NCI-H226 (cell line): Measurements from ENCODE around the gene SPTLC2.
"Not testable (repeated sequence)": the region's sequence is repeated elsewhere in the genome, so short reads cannot be mapped to it uniquely, and the experiment has no call there.

Experiments
- DNase-seq: peaks from one replicate; pipeline ENCODE4 v3.0.0-alpha.2; 2015

The SPTLC2 gene

GRCh38 chr14:77622366-77622961 lies 6.0 kb upstream of the SPTLC2 start:
- no peak for DNase-seq

DNA sequence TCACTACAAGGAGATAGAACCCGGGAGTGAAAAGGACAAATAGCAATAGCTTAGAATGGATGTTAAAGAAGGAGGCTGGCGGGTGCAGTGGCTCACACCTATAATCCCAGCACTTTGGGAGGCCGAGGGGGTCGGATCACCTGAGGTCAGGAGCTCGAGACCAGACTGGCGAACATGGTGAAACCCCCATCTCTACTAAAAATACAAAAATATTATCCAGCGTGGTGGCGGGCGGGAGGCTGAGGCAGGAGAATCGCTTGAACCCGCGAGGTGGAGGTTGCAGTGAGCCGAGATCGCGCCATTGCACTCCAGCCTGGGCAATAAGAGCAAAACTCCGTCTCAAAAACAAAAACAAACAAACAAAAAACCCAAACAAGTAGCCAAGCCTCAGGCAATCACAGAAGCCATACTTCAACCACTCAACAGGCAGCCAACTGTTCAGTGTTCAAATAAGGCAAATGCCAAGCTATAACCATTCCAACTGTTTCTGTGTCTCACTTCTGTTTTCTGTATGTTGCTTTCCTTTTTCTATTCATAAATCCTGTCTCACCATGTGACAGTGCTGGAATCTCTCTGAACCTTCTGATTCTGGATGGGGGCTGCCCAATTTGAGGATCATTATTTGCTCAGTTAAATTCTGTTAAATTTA lies 3.9 kb upstream of the SPTLC2 start:
- no peak for DNase-seq

DNA sequence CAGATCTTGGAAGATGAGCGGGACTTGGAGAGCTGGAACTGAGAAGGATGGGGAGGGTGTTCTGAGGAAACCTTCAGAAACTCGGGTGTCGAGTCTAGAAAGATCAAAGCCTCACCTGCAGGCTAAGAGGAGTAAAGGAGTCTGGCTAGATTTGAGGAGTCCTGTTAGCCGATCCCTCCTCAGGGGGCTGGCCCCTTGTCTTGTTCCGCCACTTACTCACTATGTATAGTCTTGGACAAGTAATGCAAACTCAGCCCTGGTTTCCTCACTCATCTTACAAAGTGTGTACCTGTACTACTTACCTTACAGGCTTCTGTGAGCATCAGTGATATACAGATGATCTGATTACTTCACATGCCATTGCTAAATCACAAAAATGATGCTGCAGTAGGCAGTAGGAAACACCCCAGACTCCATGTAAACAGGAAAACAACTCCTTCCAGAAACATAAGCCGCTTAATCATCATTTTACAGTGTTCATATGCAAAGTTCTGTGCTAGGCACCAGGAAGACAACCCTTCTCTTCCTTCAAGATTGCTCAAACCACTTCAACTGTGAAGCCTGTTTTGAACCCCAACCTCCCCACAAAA lies 2.0 kb upstream of the SPTLC2 start:
- no peak for DNase-seq

DNA sequence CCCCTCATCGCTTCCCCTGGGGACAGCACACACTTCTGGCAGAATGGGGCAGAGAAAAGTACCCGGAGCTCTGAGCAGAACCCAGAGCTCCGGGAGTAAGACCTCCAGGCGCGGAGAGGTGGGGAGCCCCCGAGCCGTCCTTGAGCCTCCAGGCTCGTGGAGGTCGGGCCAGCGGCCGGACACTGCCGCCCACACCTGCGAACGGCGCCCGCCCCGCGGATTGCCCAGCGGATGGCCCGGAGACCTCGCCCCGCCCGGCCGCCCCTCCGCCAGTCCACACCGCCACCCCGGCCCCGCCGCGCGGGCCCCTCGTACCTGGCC lies 344 bp downstream of the SPTLC2 start:
- no peak for DNase-seq

- no peak for DNase-seq
Measured at GRCh38 chr14:77615361-77616132, 890 bp downstream of the SPTLC2 start.

GRCh38 chr14:77613201-77613600 lies 3.2 kb downstream of the SPTLC2 start:
- peak; percentile 72 for DNase-seq

DNA sequence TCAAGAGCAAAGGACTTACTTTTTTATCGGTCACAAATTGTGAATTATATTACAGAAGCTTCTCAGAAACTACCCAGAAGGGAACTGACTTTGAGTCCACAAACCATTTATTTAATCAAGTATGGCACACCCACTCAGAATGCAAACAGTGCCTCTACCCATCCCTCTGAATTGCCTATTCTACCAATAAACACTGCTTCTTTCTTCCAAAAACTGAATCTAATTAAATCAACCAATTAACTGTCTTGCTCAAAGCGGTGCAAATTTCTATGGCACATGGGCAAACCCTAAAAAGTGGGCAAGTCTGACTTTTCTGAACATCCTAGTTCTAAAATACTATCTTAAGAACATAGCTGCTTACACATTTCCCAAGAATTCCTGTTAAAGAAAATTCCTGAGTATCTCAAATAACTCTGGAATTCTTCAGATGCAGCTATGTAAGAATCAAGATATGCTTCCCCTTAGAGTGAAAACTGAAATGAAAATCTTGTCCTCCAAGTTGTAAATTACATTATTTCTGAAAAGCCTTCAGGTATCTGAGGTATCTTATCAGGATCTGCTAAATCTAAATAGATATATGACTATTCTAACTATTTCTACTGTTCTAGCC lies 4.3 kb downstream of the SPTLC2 start:
- peak; percentile 75 for DNase-seq

DNA sequence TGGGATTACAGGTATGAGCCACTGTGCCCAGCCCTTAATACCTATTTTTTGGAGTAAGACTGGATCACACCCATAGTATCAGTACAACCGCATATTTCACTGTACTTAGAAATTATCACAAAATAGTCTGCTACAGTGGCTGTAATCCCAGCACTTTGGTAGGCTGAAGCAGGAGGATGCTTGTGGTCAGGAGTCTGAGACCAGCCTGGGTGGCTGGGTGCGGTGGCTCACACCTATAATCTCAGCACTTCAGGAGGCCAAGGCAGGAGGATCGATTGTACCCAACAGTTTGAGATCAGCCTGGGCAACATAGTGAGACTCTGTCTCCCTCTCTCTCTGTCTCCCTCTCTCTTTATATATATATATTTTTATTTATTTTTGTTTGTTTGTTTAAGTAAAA lies 5.9 kb downstream of the SPTLC2 start:
- no peak for DNase-seq

DNA sequence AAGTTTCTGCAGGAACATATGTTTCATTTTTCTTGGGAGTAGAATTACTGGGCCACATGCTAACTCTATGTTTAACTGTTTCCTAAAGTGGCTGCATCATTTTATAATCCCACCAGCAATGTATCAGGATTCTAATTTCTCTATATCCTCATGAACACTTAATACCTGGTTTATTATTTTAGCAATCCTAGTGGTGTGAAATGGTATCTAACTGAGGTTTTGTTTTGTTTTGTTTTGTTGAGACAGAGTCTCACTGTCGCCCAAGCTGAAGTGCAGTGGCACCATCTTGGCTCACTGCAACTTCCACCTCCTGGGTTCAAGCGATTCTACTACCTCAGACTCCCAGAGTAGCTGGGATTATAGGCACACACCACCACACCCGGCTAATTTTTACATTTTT lies 6.5 kb downstream of the SPTLC2 start:
- DNase-seq: no peak

- no peak for DNase-seq
Measured at GRCh38 chr14:77607741-77608302, 8.6 kb downstream of the SPTLC2 start.

DNA sequence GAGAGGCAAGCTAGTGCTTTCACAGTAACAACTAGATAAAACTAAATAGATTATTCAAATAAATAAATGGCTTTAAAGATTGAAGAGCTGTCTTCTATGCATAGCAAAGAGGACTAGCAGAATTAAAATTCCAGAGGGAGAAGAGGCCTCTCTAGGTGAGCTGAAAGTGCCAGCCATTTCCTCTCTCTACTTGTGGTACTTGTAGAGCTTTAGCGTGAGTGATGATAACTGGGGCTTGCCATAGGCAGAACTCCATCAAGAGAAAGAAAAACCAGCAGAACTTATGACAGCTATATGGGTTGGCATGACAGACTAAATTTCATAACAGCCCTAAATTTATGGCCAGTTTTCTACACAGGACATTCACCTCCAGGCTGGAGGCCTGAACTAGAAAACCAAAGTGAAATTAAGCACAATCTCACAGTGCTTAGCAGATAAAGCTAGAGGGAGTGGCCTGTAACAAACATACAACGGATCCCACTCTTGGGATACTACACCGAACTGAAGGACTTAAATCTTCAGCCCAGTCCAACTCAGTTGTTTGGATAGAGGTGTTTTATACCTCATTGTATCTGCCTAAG lies 11.0 kb downstream of the SPTLC2 start:
- DNase-seq: no peak

GRCh38 chr14:77603654-77604255 lies 12.7 kb downstream of the SPTLC2 start:
- no peak for DNase-seq

DNA sequence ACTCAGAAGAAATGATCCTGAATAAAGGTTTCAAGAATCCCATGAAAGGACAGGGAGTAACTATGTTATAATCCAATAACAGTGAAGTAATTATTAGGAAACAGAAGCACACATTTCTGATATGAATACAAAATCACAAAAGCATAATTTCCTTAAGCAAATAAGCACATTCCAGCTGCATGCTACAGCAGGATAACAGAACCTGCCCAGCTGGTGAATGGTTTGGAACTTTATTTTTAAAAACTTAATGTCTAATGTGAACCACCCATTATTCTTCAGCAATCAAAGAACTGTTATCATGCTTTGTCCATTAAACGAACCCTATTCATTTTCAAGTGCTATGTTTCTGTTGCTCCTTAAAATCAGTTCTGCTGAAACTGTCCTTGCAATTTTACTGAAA lies 13.4 kb downstream of the SPTLC2 start:
- no peak for DNase-seq

GRCh38 chr14:77601846-77602619 lies 14.4 kb downstream of the SPTLC2 start:
- no peak for DNase-seq

- DNase-seq: peak; percentile 44
Measured at GRCh38 chr14:77599889-77600288, 16.5 kb downstream of the SPTLC2 start.

- no peak for DNase-seq
Measured at GRCh38 chr14:77598366-77599070, 17.9 kb downstream of the SPTLC2 start.

- no peak for DNase-seq
Measured at GRCh38 chr14:77593501-77593961, 22.9 kb downstream of the SPTLC2 start.

DNA sequence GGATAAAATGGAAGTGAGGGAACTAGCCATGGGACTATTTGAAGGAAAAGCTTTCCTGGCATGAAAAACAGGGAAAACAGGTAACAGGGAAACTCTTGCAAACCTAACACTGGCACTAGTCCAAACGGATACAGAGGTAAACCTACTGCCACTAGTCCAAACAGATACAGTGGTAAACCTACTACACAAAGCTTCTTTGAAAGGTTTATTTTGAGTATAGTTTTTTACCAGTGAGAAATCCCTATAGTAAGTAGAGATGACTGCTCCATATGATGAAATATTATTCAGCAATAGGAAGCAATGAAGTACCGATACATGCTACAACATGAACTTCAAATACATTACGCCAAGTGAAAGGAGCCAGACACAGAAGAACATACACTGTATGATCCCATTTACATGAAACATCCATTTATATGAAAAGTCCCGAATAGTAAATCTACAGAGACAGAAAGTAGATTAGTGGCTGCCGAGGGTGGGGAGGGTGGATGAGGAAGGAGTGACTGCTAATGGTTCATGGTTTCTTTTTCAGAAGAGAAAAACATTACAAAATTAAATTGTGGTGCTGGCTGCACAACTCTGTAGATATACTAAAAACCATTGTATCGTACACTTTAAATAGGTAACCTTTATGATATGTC lies 25.5 kb downstream of the SPTLC2 start:
- no peak for DNase-seq

DNA sequence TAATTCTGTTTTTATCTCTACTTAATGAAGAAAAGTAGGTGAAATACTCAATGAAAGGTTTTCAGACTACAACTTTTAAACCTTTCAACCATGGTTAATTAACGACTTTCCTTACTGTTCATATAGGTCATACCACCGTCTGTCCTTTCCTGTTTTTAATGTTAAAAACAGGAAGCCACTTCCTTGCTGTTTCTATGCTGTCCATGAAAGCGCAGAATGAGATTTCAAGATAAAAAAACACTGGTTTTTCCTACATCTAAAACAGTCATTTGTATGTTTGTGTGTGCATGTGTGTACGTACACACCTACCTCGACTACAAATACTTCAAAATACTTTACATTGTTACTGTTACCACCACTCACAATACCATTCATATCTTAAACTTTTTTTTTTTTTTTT lies 27.3 kb downstream of the SPTLC2 start:
- no peak for DNase-seq

DNA sequence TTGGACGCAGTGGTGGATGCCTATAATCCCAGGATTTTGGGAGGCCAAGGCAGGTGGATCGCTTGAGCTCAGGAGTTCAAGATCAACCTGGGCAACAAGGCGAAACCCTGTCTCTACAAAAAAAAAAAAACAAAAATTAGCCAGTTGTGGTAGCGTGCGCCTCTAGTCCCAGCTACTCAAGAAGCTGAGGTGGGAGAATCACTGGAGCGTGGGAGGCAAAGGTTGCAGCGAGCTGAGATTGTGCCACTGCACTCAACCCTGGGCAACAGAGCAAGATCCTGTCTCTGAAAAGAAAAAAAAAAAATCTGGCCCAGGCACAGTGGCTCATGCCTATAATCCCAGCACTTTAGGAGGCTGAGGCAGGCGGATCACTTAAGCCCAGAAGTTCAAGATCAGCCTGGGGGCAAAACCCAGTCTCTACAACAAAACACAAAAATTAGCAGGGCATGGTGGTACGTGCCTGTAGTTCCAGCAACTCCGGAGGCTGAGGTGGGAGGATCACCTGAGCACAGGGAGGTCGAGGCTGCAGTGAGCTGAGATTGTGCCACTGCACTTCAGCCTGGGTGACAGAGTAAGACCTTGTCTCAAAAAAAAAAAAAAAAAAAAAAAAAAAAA lies 27.9 kb downstream of the SPTLC2 start:
- not testable (repeated sequence) for DNase-seq
